Tibial nerve (tissue), 3 donors: Measurements from ENCODE around the gene ALOX15B.

Source experiments
- POLR2A ChIP-seq, 2 donors: fragments of 450-650 bp; IDR thresholded peaks; one replicate each; pipeline ENCODE4 v1.6.1; 2017; ENCODE audit warnings: antibody characterized with exemption in 2 of 2, mild to moderate bottlenecking in 2 of 2, moderate library complexity in 2 of 2
- TF ChIP-seq, protein P1 (sequence below), 5 experiments: fragments of 200-600 bp in 3 of 5; fragments of 450-650 bp in 2 of 5; sonication (generic) in 3 of 5; IDR thresholded peaks; one replicate each; pipeline ENCODE4 v1.5.1; 2016 to 2019; ENCODE audit warnings: antibody characterized with exemption in 5 of 5, mild to moderate bottlenecking in 3 of 5, moderate library complexity in 2 of 5

- TF ChIP-seq, protein P1, sequence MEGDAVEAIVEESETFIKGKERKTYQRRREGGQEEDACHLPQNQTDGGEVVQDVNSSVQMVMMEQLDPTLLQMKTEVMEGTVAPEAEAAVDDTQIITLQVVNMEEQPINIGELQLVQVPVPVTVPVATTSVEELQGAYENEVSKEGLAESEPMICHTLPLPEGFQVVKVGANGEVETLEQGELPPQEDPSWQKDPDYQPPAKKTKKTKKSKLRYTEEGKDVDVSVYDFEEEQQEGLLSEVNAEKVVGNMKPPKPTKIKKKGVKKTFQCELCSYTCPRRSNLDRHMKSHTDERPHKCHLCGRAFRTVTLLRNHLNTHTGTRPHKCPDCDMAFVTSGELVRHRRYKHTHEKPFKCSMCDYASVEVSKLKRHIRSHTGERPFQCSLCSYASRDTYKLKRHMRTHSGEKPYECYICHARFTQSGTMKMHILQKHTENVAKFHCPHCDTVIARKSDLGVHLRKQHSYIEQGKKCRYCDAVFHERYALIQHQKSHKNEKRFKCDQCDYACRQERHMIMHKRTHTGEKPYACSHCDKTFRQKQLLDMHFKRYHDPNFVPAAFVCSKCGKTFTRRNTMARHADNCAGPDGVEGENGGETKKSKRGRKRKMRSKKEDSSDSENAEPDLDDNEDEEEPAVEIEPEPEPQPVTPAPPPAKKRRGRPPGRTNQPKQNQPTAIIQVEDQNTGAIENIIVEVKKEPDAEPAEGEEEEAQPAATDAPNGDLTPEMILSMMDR (IDR thresholded peaks at IDR 0.05), result no peak
- no peak for TF ChIP-seq POLR2A (IDR thresholded peaks at IDR 0.05)
Observed at GRCh38 chr17:8006836-8007680, 31.8 kb upstream of the ALOX15B start.
